DND-41 (cell line): ENCODE data around the gene PCA3.

ENCODE experiments used
- EZH2 ChIP-seq: IDR thresholded peaks from 3 replicates; pipeline ENCODE4 v1.6.1; 2012; ENCODE audit warnings: borderline replicate concordance, low read depth, mild to moderate bottlenecking, moderate library complexity, low read length, inconsistent platforms; ENCODE audit not compliant: severe bottlenecking
- TF ChIP-seq, protein P1 (sequence below): IDR thresholded peaks from 2 replicates; pipeline ENCODE4 v1.5.1; 2012; ENCODE audit warnings: borderline replicate concordance, low read length, moderate library complexity, mild to moderate bottlenecking; ENCODE audit not compliant: poor library complexity, severe bottlenecking; ENCODE audit errors: extremely low read depth

DNA sequence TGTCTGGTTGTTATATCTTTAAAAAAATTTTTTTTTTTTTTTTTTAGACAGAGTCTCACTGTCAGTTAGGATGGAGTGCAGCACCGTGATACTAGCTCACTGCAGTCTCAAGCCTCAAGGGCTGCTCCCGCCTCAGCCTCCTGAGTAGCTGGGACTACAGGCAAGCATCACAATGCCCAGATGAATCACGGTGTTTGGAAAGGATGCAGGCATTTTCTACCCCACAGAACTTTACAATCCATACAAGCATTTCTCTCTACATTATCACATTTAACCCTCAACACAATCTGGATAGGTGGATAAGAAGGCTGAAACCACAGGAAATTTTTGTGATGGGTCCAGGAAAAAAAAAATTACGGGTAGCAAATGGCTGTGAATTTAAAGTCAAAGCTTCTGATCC lies 5.8 kb upstream of the PCA3 start:
- TF ChIP-seq, protein P1, sequence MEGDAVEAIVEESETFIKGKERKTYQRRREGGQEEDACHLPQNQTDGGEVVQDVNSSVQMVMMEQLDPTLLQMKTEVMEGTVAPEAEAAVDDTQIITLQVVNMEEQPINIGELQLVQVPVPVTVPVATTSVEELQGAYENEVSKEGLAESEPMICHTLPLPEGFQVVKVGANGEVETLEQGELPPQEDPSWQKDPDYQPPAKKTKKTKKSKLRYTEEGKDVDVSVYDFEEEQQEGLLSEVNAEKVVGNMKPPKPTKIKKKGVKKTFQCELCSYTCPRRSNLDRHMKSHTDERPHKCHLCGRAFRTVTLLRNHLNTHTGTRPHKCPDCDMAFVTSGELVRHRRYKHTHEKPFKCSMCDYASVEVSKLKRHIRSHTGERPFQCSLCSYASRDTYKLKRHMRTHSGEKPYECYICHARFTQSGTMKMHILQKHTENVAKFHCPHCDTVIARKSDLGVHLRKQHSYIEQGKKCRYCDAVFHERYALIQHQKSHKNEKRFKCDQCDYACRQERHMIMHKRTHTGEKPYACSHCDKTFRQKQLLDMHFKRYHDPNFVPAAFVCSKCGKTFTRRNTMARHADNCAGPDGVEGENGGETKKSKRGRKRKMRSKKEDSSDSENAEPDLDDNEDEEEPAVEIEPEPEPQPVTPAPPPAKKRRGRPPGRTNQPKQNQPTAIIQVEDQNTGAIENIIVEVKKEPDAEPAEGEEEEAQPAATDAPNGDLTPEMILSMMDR, result no peak
- no peak for TF ChIP-seq EZH2
